PFSK-1 (cell line): ENCODE data around the gene KBTBD4.

Experiments
- POLR2AphosphoS5 ChIP-seq: IDR thresholded peaks from 2 replicates; pipeline ENCODE4 v1.6.1; 2012; ENCODE audit warnings: low read depth, mild to moderate bottlenecking, control low read depth, low read length, moderate library complexity
- TAF1 ChIP-seq: IDR thresholded peaks from 2 replicates; pipeline ENCODE4 v1.6.1; 2012; ENCODE audit warnings: low read length, control low read depth, borderline replicate concordance; ENCODE audit not compliant: insufficient read depth

- TF ChIP-seq POLR2AphosphoS5 (no peak), TAF1 (no peak)
Measured at GRCh38 chr11:47620836-47621378, 42.1 kb upstream of the KBTBD4 start.
